GM18870 (cell line): Measurements from ENCODE around the gene EPHB2.

Experiments used
- ATAC-seq: cut with Tn5 transposase; IDR thresholded peaks from one replicate; pipeline ENCODE4 v1.9.1; 2021; ENCODE audit warnings: moderate library complexity; ENCODE audit not compliant: unreplicated experiment

Gene EPHB2

GRCh38 chr1:22777388-22778057 lies 66.9 kb downstream of the EPHB2 start:
- ATAC-seq: no peak

GRCh38 chr1:22778408-22778807 lies 67.8 kb downstream of the EPHB2 start:
- no peak for ATAC-seq

GRCh38 chr1:22778862-22779520 lies 68.4 kb downstream of the EPHB2 start:
- no peak for ATAC-seq

GRCh38 chr1:22780696-22781095 lies 70.1 kb downstream of the EPHB2 start:
- ATAC-seq: no peak

- no peak for ATAC-seq
Measured at GRCh38 chr1:22781483-22781882, 70.8 kb downstream of the EPHB2 start.

- ATAC-seq: no peak
Measured at GRCh38 chr1:22782406-22782805, 71.8 kb downstream of the EPHB2 start.

GRCh38 chr1:22784317-22784716 lies 73.7 kb downstream of the EPHB2 start:
- no peak for ATAC-seq

GRCh38 chr1:22784737-22785136 lies 74.1 kb downstream of the EPHB2 start:
- ATAC-seq: no peak

GRCh38 chr1:22786101-22786500 lies 75.5 kb downstream of the EPHB2 start:
- no peak for ATAC-seq

- ATAC-seq: no peak
Measured at GRCh38 chr1:22786719-22787489, 76.3 kb downstream of the EPHB2 start.

GRCh38 chr1:22787636-22788035 lies 77.0 kb downstream of the EPHB2 start:
- no peak for ATAC-seq

GRCh38 chr1:22788254-22788661 lies 77.6 kb downstream of the EPHB2 start:
- no peak for ATAC-seq

- ATAC-seq: no peak
Measured at GRCh38 chr1:22789356-22789994, 78.8 kb downstream of the EPHB2 start.

GRCh38 chr1:22790232-22791008 lies 79.8 kb downstream of the EPHB2 start:
- ATAC-seq: no peak

GRCh38 chr1:22791831-22792347 lies 81.2 kb downstream of the EPHB2 start:
- ATAC-seq: no peak

- no peak for ATAC-seq
Measured at GRCh38 chr1:22792396-22793160, 81.9 kb downstream of the EPHB2 start.

GRCh38 chr1:22793647-22794046 lies 83.0 kb downstream of the EPHB2 start:
- ATAC-seq: no peak

- no peak for ATAC-seq
Measured at GRCh38 chr1:22794647-22795365, 84.2 kb downstream of the EPHB2 start.

GRCh38 chr1:22795366-22795714 lies 84.7 kb downstream of the EPHB2 start:
- no peak for ATAC-seq
